Activated naive CD4-positive, alpha-beta T cell treated with anti-CD3 and anti-CD28 coated beads, Interleukin-2, amount 50 U/mL, for 16 hours (primary cell): ENCODE data around the gene RWDD3.

ENCODE experiments used
- DNase-seq: peaks from one replicate; pipeline ENCODE4 v3.0.0-alpha.2; 2020

Gene RWDD3

GRCh38 chr1:95230768-95231191 is 3.2 kb upstream of the RWDD3 start:
- no peak for DNase-seq

GRCh38 chr1:95232646-95233318 is 1.2 kb upstream of the RWDD3 start:
- no peak for DNase-seq

- DNase-seq = no peak
Measured at GRCh38 chr1:95233319-95233736, 682 bp upstream of the RWDD3 start.

GRCh38 chr1:95236784-95237575 is 3.0 kb downstream of the RWDD3 start:
- no peak for DNase-seq

GRCh38 chr1:95237981-95238703 is 4.1 kb downstream of the RWDD3 start:
- no peak for DNase-seq

GRCh38 chr1:95245029-95245428 is 11.0 kb downstream of the RWDD3 start:
- DNase-seq = no peak

- no peak for DNase-seq
Measured at GRCh38 chr1:95246511-95246910, 12.5 kb downstream of the RWDD3 start.

- DNase-seq = no peak
Measured at GRCh38 chr1:95247607-95248006, 13.6 kb downstream of the RWDD3 start.

DNA sequence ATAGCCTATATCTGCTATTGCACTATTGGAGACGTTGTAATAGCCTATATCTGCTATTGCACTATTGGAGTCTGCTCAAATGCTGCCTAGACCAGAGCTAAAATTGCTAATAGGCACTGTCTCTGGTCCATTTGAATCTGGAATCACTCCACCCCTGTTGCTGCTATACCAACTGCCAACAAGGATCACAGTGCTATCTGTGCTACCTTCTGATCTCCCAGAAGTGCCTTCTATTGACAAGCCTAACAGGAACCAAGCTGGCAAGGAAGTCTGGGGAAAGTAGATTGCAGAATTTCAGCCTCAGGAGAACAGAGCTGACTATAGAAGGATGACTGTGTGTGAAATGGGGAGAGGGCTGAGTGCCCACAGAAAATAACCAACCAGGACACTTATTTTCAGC is 15.9 kb downstream of the RWDD3 start:
- no peak for DNase-seq

- no peak for DNase-seq
Measured at GRCh38 chr1:95252422-95252821, 18.4 kb downstream of the RWDD3 start.

- DNase-seq = no peak
Measured at GRCh38 chr1:95254959-95255358, 20.9 kb downstream of the RWDD3 start.

DNA sequence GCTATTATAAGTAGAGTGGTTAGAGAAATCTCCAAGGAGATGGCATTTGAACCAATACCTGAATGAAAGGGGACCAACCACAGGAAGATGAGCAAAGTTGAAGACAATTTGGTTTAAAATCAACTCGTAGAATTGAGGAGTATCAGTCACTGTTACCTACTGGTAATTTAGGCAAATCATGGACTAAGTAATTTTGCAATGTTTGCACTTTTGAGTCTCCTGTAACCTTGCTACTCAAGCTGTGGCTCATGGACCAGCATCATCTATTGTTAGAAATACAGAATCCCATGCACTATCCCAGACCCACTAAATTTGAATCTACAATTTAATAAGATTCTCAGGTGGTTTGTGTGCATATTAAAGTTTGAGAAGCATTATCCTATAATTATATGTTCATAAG is 21.8 kb downstream of the RWDD3 start:
- DNase-seq = no peak

DNA sequence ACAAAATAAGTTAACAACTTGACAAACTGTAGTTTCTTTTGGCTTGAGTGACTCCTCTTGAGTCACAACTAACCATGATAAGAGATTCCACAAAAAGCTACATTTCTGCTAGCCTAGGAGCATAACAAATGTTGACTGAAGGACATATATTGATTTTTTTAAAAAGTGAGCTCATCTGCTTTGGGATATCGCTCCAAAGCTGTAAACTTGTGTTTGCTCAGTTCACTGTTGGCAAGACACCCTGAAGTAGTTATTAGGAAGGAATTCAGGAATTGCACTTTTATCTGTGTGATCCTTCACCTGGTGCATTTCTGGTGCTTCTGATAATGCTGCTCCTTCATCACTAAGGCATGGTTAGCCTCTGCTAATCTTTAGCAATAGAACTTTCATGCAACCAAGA is 23.7 kb downstream of the RWDD3 start:
- DNase-seq = no peak

DNA sequence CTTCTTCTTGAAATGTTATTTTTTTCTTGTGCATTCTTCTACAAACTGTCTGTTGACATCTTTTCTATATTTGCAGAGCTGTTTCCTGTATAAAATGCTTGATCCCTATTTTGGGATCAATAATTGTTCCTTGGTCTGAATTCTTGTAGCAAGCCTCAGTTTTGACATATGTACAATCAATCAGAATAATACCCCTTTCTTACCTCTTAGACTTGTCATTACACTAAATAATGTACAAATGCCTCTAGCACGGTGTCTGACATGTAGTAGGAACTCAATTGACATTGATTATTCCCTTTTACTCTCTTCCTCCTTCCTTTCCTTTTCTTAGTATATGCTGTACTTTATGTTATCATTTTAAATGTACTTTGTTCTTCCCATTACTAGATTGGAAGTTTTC is 25.2 kb downstream of the RWDD3 start:
- no peak for DNase-seq

DNA sequence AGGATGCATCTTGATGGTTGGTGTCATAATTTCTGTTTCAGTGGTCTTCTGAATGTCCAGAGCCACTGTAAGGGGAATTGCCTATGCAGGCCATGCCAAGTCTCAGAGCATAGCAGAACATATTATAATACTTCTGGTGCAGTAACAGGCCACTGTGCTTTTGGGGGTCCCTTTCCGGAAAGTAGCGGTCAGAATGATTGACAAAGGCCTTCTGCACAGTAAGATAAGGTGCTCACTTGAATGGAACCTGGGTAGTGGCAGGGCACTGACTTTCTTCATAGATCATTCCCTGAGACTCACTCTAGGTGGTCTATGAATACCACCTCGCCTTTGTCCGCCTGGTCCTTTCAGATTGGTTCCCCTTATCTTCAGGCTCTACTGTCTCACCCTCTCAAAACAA is 28.9 kb downstream of the RWDD3 start:
- no peak for DNase-seq

DNA sequence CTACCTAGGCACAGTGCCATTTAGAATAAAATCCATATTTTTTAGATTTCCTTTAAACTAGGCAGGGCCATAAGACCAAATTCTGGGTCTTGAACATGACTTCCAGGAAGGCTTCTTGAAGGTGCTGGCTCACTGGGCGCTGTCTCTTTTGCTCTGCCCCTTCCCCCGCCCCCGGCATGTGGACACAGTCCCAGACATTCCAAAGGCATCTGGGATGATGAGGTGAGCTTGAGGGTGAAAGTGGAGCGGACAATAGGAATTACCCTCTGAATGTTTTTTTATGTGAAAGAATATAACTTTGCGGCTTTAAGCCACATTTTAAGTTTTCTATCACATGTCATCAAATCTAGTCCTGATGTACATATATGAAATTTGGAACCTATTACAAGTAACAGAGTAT is 29.4 kb downstream of the RWDD3 start:
- no peak for DNase-seq

- no peak for DNase-seq
Measured at GRCh38 chr1:95265106-95265505, 31.1 kb downstream of the RWDD3 start.

GRCh38 chr1:95276429-95276828 is 42.4 kb downstream of the RWDD3 start:
- no peak for DNase-seq

- DNase-seq = no peak
Measured at GRCh38 chr1:95278173-95279006, 44.4 kb downstream of the RWDD3 start.

DNA sequence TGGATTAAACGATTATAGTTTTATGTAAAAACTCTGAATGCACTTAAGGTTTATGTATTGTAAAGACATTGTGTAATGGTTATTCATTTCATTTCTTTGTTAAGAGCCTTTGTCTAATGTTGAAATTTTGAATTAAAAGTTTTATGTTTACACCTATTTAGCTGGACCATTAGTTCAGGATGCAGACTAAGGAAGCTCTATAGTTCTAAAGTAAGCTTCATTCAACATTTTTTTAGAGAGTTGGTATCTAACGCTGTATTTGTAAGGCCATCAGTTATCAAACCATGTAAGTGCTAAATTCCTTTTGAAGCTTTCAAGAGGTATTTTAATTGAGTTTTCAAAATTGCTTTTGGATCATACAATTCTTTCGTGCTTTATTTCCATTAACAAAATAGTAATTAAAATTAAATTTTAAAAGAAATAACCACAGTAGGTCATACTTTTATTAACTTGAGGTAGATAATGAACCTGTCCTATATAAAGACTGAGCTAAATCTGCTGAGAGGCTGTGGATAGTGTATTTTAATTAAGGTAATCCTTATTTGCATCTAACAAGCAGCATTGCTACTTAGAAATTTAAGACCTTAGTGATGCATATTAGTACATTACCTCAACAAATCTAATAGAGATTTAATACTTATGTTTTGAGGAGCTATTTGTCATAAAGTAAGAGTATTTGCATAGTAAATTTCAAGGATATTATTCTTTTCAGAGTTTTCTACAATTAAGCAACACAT is 47.9 kb downstream of the RWDD3 start:
- DNase-seq = no peak

DNA sequence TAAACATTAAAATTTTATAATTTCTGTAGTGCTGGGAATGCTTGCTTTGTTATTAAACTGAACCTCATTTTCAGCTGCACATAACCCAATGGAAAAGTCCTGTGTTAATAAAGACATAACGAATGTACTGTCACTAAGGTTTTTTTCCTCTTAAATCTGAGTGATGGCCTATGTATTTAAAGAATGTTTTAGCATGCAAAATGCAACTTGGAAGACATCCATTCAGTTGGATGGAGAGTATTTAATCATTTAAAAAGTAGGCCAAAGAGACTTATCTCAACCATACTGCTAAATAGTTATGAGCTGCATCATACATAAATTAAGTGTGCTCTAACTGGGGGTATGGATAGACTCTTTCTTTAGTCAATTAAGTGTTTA is 48.5 kb downstream of the RWDD3 start:
- no peak for DNase-seq

- DNase-seq = no peak
Measured at GRCh38 chr1:95284420-95284819, 50.4 kb downstream of the RWDD3 start.
